MM.1S (cell line): Measurements from ENCODE around the gene KSR1.

Source experiments
- DNase-seq: peaks from one replicate; pipeline ENCODE4 v3.0.0-alpha.2; 2015
- H2AFZ ChIP-seq: fragments of 300-600 bp; sonication (generic); 2 replicates; pipeline ENCODE4 v1.6.0; 2016; ENCODE audit warnings: antibody characterized with exemption, low read length
- H3F3A ChIP-seq: fragments of 300-600 bp; sonication (generic); 2 replicates; pipeline ENCODE4 v1.6.1; 2016; ENCODE audit warnings: mild to moderate bottlenecking, antibody characterized with exemption, low read length, moderate library complexity, mixed read lengths; ENCODE audit not compliant: insufficient read depth
- H3K27ac ChIP-seq: fragments of 300-600 bp; sonication (generic); 2 replicates; pipeline ENCODE4 v1.5.1; 2016; ENCODE audit warnings: mild to moderate bottlenecking, low read length
- H3K27me3 ChIP-seq: fragments of 300-600 bp; sonication (generic); replicated peaks from 2 replicates; pipeline ENCODE4 v1.6.0; 2016; ENCODE audit warnings: low read length; ENCODE audit not compliant: insufficient read depth
- H3K36me3 ChIP-seq: fragments of 300-600 bp; sonication (generic); replicated peaks from 2 replicates; pipeline ENCODE4 v1.6.1; 2016; ENCODE audit warnings: mild to moderate bottlenecking, low read length, mixed read lengths; ENCODE audit not compliant: insufficient read depth
- H3K4me1 ChIP-seq: fragments of 300-600 bp; sonication (generic); 2 replicates; pipeline ENCODE4 v1.6.1; 2016; ENCODE audit warnings: low read length, mixed read lengths
- H3K4me2 ChIP-seq: fragments of 300-600 bp; sonication (generic); 2 replicates; pipeline ENCODE4 v1.6.0; 2016; ENCODE audit warnings: low read depth, low read length
- H3K4me3 ChIP-seq: fragments of 300-600 bp; sonication (generic); 2 replicates; pipeline ENCODE4 v1.5.1; 2016; ENCODE audit warnings: low read length, mixed read lengths
- H3K79me2 ChIP-seq: fragments of 300-600 bp; sonication (generic); 2 replicates; pipeline ENCODE4 v1.6.1; 2016; ENCODE audit warnings: mixed run types, low read length, mixed read lengths
- H3K9ac ChIP-seq: fragments of 300-600 bp; sonication (generic); 2 replicates; pipeline ENCODE4 v1.6.1; 2016; ENCODE audit warnings: low read length, mixed read lengths
- H3K9me2 ChIP-seq: fragments of 300-600 bp; sonication (generic); replicated peaks from 2 replicates; pipeline ENCODE4 v1.6.1; 2016; ENCODE audit warnings: mild to moderate bottlenecking, low read length, mixed read lengths; ENCODE audit not compliant: insufficient read depth
- H3K9me3 ChIP-seq: fragments of 300-600 bp; sonication (generic); replicated peaks from 2 replicates; pipeline ENCODE4 v1.6.1; 2016; ENCODE audit warnings: mild to moderate bottlenecking, low read length, mixed read lengths; ENCODE audit not compliant: insufficient read depth
- H4K20me1 ChIP-seq: fragments of 300-600 bp; sonication (generic); 2 replicates; pipeline ENCODE4 v1.6.1; 2016; ENCODE audit warnings: mild to moderate bottlenecking, low read length, moderate library complexity, mixed read lengths; ENCODE audit not compliant: insufficient read depth
- CTCF ChIP-seq: fragments of 300-600 bp; sonication (generic); IDR thresholded peaks from 2 replicates; pipeline ENCODE4 v1.5.1; 2016; ENCODE audit warnings: antibody characterized with exemption, low read length, mixed read lengths
- EZH2 ChIP-seq: fragments of 300-600 bp; sonication (generic); optimal IDR thresholded peaks from 2 replicates; pipeline ENCODE3; 2017; ENCODE audit warnings: low read depth, mild to moderate bottlenecking, antibody characterized with exemption, low read length, mixed read lengths
- EZH2phosphoT487 ChIP-seq: fragments of 300-600 bp; sonication (generic); IDR thresholded peaks from 2 replicates; pipeline ENCODE4 v1.6.1; 2018; ENCODE audit warnings: antibody characterized with exemption, low read length

Gene KSR1

DNA sequence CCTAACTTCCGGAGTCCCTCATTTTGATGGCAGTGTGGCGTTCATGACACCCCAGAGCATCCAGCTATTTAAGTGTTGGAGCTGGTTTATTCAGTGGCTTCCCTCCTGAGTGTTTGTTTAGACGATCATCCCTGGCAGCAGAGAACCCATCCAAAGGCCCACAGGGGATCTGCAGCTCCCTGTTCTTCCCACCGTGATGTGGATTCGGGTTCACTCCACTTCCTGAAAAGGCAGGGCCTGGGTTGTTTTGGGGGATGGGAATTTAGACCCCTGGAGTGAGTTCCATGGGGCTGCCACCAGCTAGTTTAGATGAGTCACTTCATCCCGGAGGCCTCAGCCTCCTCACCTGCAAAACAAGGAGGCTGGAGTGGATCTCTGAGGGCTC, 2.3 kb downstream of the KSR1 start:
- Histone ChIP-seq H3K9me3 (no peaks in the 10 kb centered on the region), H2AFZ (no peak overlapping the region), H3K4me3 (no peak overlapping the region), H4K20me1 (no peaks in the 10 kb centered on the region), H3K4me1 (no peaks in the 10 kb centered on the region), H3K9ac (no peak overlapping the region), H3K27me3 (peaks cover 11% of the 10 kb centered on the region; the same call in 1 of the 2 replicates), H3K27ac (no peak overlapping the region), H3K79me2 (no peaks in the 10 kb centered on the region), H3K4me2 (no peak overlapping the region), H3K9me2 (no peaks in the 10 kb centered on the region), H3K36me3 (no peaks in the 10 kb centered on the region), H3F3A (0 out of 2 replicates have a peak, but pooled peaks cover 2% of the 10 kb centered on the region)
- no peak for DNase-seq
- no peak for TF ChIP-seq CTCF
- TF ChIP-seq EZH2: no peak
- TF ChIP-seq EZH2phosphoT487: no peak

DNA sequence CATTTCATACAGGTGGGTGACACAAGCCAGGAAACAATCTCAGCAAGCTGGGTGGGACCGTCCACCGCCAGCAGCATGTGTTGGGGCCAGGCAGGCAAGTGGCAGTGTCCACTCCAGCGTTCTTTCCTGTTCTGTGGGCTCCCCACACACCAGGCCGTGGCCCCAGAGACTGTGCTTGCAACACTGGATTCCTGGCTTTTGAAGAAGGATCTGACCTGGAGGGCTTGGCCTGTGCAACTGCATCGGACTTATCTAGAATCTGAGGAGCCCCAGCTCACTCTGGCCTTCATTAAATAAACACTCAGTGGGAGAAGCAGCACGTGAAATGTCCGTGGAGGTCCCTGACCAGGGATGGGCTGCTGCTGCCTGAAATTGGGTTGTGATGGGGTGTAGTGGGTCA, 3.2 kb downstream of the KSR1 start:
- Histone ChIP-seq H3K9ac (no peak overlapping the region), H3K9me3 (no peaks in the 10 kb centered on the region), H4K20me1 (no peaks in the 10 kb centered on the region), H3K9me2 (no peaks in the 10 kb centered on the region), H3K79me2 (no peaks in the 10 kb centered on the region), H3K36me3 (no peaks in the 10 kb centered on the region), H3K27ac (no peak overlapping the region), H3K4me3 (no peak overlapping the region), H3K4me1 (no peaks in the 10 kb centered on the region), H3F3A (0 out of 2 replicates have a peak, but pooled peaks cover 2% of the 10 kb centered on the region), H3K4me2 (no peak overlapping the region), H3K27me3 (peaks cover 11% of the 10 kb centered on the region; the same call in 1 of the 2 replicates), H2AFZ (no peak overlapping the region)
- no peak for DNase-seq
- TF ChIP-seq EZH2phosphoT487 (no peak), EZH2 (no peak), CTCF (no peak)

- DNase-seq: no peak
- Histone ChIP-seq H3K4me2 (no peak overlapping the region), H3K9ac (no peak overlapping the region), H3K27me3 (peaks cover 7% of the 10 kb centered on the region; the same call in 1 of the 2 replicates), H3K79me2 (no peaks in the 10 kb centered on the region), H3K9me2 (no peaks in the 10 kb centered on the region), H3K36me3 (no peaks in the 10 kb centered on the region), H3K9me3 (no peaks in the 10 kb centered on the region), H3K4me1 (no peaks in the 10 kb centered on the region), H3K27ac (no peak overlapping the region), H3F3A (no peaks in the 10 kb centered on the region), H4K20me1 (no peaks in the 10 kb centered on the region), H3K4me3 (no peak overlapping the region), H2AFZ (no peak overlapping the region)
- no peak for TF ChIP-seq EZH2
- TF ChIP-seq CTCF: no peak
- no peak for TF ChIP-seq EZH2phosphoT487
Observed at GRCh38 chr17:27460196-27460725, 4.0 kb downstream of the KSR1 start.
